MM.1S (cell line): ENCODE measurements around the gene EMID1.

Experiments used
- DNase-seq: peaks from one replicate; pipeline ENCODE4 v3.0.0-alpha.2; 2015
- H2AFZ ChIP-seq: fragments of 300-600 bp; sonication (generic); 2 replicates; pipeline ENCODE4 v1.6.0; 2016; ENCODE audit warnings: antibody characterized with exemption, low read length
- H3F3A ChIP-seq: fragments of 300-600 bp; sonication (generic); 2 replicates; pipeline ENCODE4 v1.6.1; 2016; ENCODE audit warnings: mild to moderate bottlenecking, antibody characterized with exemption, low read length, moderate library complexity, mixed read lengths; ENCODE audit not compliant: insufficient read depth
- H3K27ac ChIP-seq: fragments of 300-600 bp; sonication (generic); 2 replicates; pipeline ENCODE4 v1.5.1; 2016; ENCODE audit warnings: mild to moderate bottlenecking, low read length
- H3K27me3 ChIP-seq: fragments of 300-600 bp; sonication (generic); replicated peaks from 2 replicates; pipeline ENCODE4 v1.6.0; 2016; ENCODE audit warnings: low read length; ENCODE audit not compliant: insufficient read depth
- H3K36me3 ChIP-seq: fragments of 300-600 bp; sonication (generic); replicated peaks from 2 replicates; pipeline ENCODE4 v1.6.1; 2016; ENCODE audit warnings: mild to moderate bottlenecking, low read length, mixed read lengths; ENCODE audit not compliant: insufficient read depth
- H3K4me1 ChIP-seq: fragments of 300-600 bp; sonication (generic); 2 replicates; pipeline ENCODE4 v1.6.1; 2016; ENCODE audit warnings: low read length, mixed read lengths
- H3K4me2 ChIP-seq: fragments of 300-600 bp; sonication (generic); 2 replicates; pipeline ENCODE4 v1.6.0; 2016; ENCODE audit warnings: low read depth, low read length
- H3K4me3 ChIP-seq: fragments of 300-600 bp; sonication (generic); 2 replicates; pipeline ENCODE4 v1.5.1; 2016; ENCODE audit warnings: low read length, mixed read lengths
- H3K79me2 ChIP-seq: fragments of 300-600 bp; sonication (generic); 2 replicates; pipeline ENCODE4 v1.6.1; 2016; ENCODE audit warnings: mixed run types, low read length, mixed read lengths
- H3K9ac ChIP-seq: fragments of 300-600 bp; sonication (generic); 2 replicates; pipeline ENCODE4 v1.6.1; 2016; ENCODE audit warnings: low read length, mixed read lengths
- H3K9me2 ChIP-seq: fragments of 300-600 bp; sonication (generic); replicated peaks from 2 replicates; pipeline ENCODE4 v1.6.1; 2016; ENCODE audit warnings: mild to moderate bottlenecking, low read length, mixed read lengths; ENCODE audit not compliant: insufficient read depth
- H3K9me3 ChIP-seq: fragments of 300-600 bp; sonication (generic); replicated peaks from 2 replicates; pipeline ENCODE4 v1.6.1; 2016; ENCODE audit warnings: mild to moderate bottlenecking, low read length, mixed read lengths; ENCODE audit not compliant: insufficient read depth
- H4K20me1 ChIP-seq: fragments of 300-600 bp; sonication (generic); 2 replicates; pipeline ENCODE4 v1.6.1; 2016; ENCODE audit warnings: mild to moderate bottlenecking, low read length, moderate library complexity, mixed read lengths; ENCODE audit not compliant: insufficient read depth
- CTCF ChIP-seq: fragments of 300-600 bp; sonication (generic); IDR thresholded peaks from 2 replicates; pipeline ENCODE4 v1.5.1; 2016; ENCODE audit warnings: antibody characterized with exemption, low read length, mixed read lengths
- EZH2 ChIP-seq: fragments of 300-600 bp; sonication (generic); optimal IDR thresholded peaks from 2 replicates; pipeline ENCODE3; 2017; ENCODE audit warnings: low read depth, mild to moderate bottlenecking, antibody characterized with exemption, low read length, mixed read lengths
- EZH2phosphoT487 ChIP-seq: fragments of 300-600 bp; sonication (generic); IDR thresholded peaks from 2 replicates; pipeline ENCODE4 v1.6.1; 2018; ENCODE audit warnings: antibody characterized with exemption, low read length

EMID1 gene

GRCh38 chr22:29269731-29270474 is 64.2 kb downstream of the EMID1 start:
- peaks cover 25% of the 10 kb centered on the region for H3K36me3 ChIP-seq
- peaks cover 91% of the 10 kb centered on the region for H3K79me2 ChIP-seq
- H3K27ac ChIP-seq: peak overlapping the region; percentile 89; the same call in 1 of the 2 replicates
- peak overlapping the region; percentile 99 for H3K4me2 ChIP-seq
- no peaks in the 10 kb centered on the region for H3K27me3 ChIP-seq
- no peaks in the 10 kb centered on the region for H3K9me2 ChIP-seq
- TF ChIP-seq CTCF (no peak), EZH2 (no peak), EZH2phosphoT487 (no peak)
- H3K4me3 ChIP-seq: peak overlapping the region; percentile 87
- H3K9me3 ChIP-seq: no peaks in the 10 kb centered on the region
- H2AFZ ChIP-seq: no peak overlapping the region
- 0 out of 2 replicates have a peak, but pooled peaks cover 8% of the 10 kb centered on the region for H3F3A ChIP-seq
- peaks cover 21% of the 10 kb centered on the region for H3K4me1 ChIP-seq
- H3K9ac ChIP-seq: peak overlapping the region; percentile 100
- DNase-seq: peak; percentile 43
- peaks cover 59% of the 10 kb centered on the region for H4K20me1 ChIP-seq

DNA sequence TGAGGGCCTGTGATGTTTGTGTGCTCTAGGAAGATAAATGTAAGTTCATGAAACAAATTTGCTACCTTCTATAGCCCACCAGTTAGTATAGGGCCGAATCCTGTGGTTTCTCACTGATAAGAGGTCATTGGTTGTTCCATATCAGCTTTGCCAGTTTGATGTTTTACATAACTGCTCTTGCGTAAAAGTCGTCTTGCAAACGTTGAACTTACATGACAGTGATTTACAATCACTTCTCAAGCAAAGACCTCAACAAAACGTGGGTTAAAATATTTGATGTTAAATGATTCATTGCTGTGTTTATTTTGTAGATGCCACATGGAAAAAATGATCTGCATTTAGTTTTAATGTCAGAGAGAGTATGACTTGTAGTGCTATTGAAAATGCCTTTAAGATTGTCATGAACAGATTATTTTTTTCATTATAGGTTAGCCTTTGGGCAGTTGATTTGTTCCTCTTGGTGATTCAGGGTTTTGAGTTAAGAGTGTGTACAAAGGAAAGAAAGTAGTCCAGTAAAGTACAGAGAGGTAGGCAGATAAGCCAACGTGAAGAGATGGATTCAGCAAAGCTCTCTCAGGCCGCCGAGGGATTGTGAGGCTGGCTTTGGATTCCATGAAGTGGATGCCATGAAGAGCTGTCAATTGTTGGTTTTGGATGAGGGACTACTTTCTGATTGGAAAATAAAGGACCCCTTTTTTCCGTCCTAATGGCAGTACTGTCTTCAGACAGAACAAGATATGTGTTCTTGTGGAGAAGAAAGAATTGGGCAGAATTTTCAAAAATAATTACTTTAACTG is 65.0 kb downstream of the EMID1 start:
- no peak for DNase-seq
- Histone ChIP-seq H3K79me2 (peaks cover 98% of the 10 kb centered on the region), H3K4me3 (peak overlapping the region; percentile 87), H2AFZ (no peak overlapping the region), H3K27ac (no peak overlapping the region), H3K4me2 (peak overlapping the region; percentile 99), H3K27me3 (no peaks in the 10 kb centered on the region), H3K4me1 (peaks cover 21% of the 10 kb centered on the region), H4K20me1 (peaks cover 67% of the 10 kb centered on the region), H3K9me3 (no peaks in the 10 kb centered on the region), H3K9ac (peak overlapping the region; percentile 100; the same call in 1 of the 2 replicates), H3F3A (0 out of 2 replicates have a peak, but pooled peaks cover 8% of the 10 kb centered on the region), H3K9me2 (no peaks in the 10 kb centered on the region), H3K36me3 (peaks cover 33% of the 10 kb centered on the region)
- TF ChIP-seq EZH2 (no peak), CTCF (no peak), EZH2phosphoT487 (no peak)

DNA sequence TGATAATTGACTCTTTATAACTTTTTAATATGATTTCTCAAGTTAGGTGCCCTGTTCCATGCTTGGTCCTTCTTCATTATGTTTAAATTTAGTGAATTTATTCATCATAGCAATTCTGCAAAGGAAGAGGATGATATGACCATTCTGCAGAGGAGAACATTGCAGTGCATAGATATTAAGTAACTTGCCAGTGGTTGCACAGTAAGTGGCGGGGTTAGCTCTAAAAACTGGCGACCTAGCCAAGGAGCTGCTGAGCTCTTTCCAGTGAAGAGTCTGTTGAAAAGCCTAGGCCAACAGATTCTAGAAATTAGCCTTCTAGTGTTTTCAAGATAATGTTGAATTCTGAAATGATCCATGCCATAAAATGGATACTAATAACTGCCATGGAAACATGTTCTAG is 66.9 kb downstream of the EMID1 start:
- Histone ChIP-seq H3K27ac (no peak overlapping the region), H3K79me2 (peaks cover 99% of the 10 kb centered on the region), H3K4me3 (no peak overlapping the region), H3F3A (0 out of 2 replicates have a peak, but pooled peaks cover 8% of the 10 kb centered on the region), H3K4me1 (peaks cover 17% of the 10 kb centered on the region), H3K9me3 (no peaks in the 10 kb centered on the region), H4K20me1 (peaks cover 86% of the 10 kb centered on the region), H3K4me2 (no peak overlapping the region), H3K9me2 (no peaks in the 10 kb centered on the region), H3K36me3 (peaks cover 50% of the 10 kb centered on the region), H2AFZ (no peak overlapping the region), H3K9ac (no peak overlapping the region), H3K27me3 (no peaks in the 10 kb centered on the region)
- TF ChIP-seq CTCF: no peak
- TF ChIP-seq EZH2: no peak
- no peak for TF ChIP-seq EZH2phosphoT487
- DNase-seq: no peak
